TTC549 (cell line): ENCODE results near the gene DMAC2L.
"Not testable (repeated sequence)": the region's sequence is repeated elsewhere in the genome, so short reads cannot be mapped to it uniquely, and the experiment has no call there.

Source experiments
- FAIRE-seq: peaks from 2 replicates; lab custom pipeline; 2012; peaks lifted over from hg19 to GRCh38; lab: Jason Lieb, UNC

DMAC2L gene

DNA sequence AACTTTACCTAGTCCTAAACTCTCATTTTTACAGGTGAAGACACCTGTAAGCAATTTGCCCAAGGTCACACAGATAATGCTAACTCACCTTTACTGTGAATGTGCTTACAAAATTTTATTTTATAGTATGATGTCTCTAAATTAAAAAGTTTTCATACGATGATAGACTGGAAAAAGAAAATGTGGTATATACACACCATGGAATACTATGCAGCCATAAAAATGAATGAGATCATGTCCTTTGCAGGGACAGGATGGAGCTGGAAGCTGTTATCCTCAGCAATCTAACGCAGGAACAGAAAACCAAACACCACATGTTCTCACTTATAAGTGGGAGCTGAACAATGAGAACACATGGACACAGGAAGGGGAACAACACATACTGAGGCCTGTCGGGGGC lies 44.2 kb downstream of the DMAC2L start:
- not testable (repeated sequence) for FAIRE-seq

DNA sequence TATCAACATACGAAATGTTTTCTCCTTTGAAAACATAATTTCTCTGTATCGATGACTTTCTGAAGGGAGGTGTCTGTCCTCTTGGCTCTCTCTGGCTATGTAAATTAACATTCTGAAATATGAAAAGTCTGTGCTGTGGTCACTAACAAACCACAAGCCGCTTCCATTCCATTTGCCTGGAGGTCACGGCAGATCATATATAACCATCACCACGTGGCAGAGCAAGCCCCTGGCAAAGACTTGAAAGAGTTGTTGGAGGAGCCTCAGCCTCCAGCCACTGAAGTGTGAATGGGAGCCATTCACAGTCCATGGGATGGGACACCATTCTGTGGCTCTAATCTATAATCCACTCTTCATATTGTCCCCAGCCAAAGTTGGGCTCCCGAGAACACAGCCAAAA lies 45.0 kb downstream of the DMAC2L start:
- no peak for FAIRE-seq

DNA sequence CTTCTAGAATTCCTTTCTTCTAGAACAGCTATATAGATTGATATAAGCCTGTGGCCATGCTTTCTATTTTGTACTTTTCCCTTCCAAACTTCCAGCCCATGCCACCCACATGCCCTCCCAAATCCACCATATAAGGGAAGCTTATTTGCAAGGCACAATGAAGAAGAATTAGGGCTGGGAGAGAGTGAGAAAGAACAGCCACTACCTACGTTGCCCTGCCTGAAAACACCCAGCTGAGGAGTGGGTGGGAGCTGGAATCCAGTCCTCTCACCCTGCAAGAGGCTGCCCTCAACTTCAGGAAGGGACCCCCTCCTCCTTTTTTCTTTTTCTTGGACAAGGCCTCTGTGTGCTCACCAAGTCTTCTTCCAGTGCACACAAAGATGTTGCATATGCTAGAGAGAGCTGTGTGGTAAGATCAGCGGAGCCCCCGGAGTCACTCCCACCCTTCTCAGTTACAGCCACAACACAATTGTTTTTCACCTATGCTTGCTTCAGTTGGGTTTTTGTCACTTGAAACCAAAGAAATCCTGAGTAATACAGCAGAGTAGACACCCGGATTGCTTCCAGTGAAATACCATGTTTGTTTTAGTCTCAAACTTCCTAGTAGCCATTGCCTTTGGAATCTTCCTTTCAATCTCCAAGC lies 45.8 kb downstream of the DMAC2L start:
- FAIRE-seq: no peak

DNA sequence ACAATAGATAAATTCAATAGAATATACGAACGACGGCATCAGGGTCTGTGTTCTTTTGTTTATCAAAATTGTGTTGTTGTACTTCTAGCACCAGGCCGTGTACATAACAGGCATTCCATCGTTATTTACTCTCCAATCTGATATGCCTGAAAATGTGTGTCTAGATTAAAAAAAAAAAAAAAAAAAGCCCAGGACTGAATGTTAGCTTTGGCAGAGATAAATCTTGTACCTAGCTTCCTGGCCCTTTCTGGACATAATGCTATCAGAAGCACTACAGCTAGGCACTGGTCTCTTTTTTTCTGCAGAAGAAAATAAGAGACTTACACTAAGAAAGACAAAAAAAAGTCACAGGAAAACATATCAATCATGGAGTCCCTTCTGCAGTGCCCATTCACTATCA lies 47.5 kb downstream of the DMAC2L start:
- FAIRE-seq: no peak

DNA sequence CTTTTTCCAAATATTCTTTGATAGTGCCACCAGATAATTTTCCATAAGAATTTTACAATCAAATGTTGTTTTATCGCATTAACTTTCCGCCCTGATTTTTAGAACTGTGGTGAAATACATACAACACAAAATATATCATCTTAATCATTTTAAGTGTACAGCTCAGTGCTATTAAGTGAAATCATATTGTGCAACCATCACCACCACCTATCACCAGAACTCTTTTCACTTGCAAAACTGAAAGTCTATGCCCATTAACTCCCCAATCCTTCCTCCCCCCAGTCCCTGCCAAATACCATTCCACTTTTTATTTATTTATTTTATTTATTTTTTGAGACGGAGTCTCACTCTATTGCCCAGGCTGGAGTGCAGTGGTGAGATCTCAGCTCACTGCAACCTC lies 48.0 kb downstream of the DMAC2L start:
- no peak for FAIRE-seq

DNA sequence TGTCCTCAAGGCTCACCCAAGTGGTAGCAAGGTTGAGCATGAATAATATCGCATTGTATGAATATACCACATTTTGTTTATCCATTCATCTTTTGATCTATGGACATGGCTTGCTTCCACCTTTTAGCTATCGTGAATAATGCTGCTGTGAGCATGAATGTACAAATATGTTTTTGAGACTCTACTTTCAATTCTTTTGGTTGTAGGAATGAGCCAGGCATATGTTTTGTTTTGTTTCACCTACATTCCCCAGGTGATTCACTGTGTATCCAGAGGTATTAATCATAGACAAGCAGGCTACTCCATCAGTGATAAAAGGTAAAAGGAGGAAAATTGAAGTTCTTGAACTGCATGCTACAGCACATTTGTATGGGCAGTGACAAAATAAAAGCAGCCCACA lies 48.7 kb downstream of the DMAC2L start:
- no peak for FAIRE-seq

DNA sequence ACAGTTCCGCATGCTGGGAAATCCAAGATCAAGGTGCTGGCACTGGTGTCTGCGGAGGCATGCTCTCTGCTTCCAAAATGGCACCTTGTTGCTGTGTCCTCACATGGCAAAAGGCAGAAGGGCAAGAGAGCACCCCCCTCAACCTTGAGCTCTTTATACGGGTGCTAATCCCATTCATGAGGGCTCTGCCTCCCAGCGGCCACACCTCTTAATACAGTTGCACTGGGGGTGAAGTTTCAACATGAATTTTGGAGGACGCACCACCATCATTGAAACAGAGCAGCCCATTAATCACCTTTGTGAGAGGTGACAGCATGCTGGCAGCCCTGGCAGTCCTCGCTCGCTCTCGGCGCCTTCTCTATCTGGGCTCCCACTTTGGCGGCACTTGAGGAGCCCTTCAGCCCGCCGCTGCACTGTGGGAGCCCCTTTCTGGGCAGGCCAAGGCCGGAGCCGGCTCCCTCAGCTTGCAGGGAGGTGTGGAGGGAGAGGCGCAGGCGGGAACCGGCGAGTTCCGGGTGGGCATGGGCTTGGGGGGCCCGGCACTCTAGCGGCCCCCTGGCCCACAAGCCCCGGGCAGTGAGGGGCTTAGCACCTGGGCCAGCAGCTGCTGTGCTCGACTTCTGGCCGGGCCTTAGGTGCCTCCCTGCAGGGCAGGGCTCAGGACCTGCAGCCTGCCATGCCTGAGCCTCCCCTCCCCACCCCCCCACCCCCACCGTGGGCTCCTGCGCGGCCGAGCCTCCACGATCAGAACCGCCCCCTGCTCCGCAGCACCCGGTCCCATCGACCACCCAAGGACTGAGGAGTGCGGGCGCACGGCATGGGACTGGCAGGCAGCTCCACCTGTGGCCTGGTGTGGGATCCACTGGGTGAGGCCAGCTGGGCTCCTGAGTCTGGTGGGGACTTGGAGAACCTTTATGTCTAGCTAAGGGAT lies 49.6 kb downstream of the DMAC2L start:
- not testable (repeated sequence) for FAIRE-seq

DNA sequence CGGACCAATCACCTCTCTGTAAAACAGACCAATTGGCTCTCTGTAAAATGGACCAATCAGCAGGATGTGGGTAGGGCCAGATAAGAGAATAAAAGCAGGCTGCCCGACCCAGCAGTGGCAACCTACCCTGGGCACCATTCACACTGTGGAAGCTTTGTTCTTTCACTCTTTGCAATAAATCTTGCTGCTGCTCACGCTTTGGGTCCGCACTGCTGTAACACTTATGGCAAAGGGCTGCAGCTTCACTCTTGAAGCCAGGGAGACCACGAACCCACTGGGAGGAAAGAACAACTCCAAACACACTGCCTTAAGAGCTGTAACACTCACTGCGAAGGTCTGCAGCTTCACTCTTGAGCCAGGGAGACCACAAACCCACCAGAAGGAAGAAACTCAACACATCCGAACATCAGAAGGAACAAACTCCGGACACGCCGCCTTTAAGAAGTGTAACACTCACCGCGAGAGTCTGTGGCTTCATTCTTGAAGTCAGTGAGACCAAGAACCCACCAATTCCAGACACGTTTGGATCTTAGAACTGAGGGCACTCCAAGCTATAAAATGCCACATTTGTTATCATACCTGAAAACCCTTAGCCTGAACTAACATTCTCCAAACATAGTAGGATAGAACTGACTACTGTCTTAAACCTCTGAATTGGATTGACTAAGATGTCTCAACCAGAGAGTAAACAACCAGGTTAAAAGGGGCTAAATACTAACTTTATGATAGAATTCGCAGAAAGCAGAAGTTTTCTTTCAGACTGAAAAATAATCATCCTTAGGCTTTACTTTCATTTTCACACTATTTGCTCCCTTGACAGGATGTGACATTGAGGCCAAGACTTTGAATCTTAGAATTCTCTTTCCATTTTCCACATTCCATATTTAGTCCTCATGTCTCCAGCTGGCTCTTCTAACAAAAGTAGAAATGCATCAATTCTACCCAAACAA lies 50.9 kb downstream of the DMAC2L start:
- FAIRE-seq: no peak

DNA sequence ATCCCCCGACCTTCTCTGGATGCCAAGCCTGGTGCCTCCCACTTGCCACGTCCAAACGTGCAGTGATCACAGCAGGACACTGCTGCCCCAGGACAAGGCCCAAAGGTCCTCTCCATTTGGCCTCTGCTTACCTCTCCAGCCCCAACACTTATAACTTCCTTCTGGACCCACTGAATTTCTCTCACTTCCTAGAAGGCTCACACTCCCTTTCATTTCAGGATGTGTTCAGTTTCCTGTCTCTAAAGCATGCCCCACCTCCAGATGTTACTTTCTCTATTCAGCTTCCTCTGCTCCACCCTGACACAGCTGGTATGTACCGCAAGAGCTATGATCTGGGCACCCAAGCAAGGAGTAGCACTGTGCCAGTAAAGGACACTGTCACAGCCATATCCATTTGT lies 51.6 kb downstream of the DMAC2L start:
- no peak for FAIRE-seq

DNA sequence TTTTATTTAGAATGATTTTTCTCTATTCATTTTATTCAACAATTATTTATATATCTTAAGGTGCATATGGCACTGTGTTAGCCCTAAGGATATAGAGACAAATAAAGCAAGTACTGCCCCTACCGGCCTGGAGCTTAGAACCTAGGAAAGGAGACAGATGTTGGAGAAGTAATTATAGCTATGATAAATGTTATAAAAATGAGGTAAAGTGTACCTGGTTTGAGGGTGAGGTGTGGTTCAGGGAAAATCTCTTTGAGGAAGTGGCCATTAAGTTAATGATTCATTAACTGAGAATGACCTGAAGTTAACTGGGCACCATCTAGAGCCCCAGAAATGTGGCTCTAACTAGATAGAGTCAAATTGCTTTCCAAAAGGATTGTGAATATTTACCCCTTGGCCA lies 52.7 kb downstream of the DMAC2L start:
- FAIRE-seq: no peak

DNA sequence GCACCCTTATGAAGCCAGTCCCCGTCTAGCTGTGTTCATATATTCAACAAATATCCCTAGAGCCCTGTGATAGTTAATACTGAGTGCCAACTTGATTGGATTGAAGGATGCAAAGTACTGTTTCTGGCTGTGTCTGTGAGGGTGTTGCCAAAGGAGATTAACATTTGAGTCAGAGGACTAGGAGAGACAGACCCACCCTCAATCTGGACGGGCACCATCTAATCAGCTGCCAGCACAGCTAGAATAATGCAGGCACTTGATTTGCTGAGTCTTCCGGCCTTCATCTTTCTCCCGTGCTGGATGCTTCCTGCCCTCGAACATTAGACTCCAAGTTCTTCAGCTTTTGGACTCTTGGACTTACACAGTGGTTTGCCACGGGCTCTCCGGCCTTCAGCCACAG lies 53.4 kb downstream of the DMAC2L start:
- not testable (repeated sequence) for FAIRE-seq

DNA sequence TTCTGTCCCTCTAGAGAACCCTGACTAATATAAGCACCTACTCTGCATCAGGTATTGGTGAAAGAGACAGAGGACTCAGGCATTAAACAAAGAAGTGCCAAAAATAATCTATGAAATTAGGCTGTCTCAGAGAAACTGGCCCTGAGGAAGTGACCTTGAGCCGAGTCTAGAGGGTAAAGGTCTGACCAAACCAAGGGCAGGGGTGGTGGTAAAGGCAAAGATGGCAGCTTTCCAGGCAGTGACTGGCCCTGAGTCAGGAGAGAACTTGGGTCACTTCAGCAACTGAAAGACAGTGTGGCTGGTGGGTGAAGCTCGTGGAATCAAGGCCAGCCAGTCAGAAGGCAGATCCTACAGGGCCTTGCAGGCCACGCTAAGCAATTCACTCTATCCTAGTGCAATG lies 54.0 kb downstream of the DMAC2L start:
- no peak for FAIRE-seq

DNA sequence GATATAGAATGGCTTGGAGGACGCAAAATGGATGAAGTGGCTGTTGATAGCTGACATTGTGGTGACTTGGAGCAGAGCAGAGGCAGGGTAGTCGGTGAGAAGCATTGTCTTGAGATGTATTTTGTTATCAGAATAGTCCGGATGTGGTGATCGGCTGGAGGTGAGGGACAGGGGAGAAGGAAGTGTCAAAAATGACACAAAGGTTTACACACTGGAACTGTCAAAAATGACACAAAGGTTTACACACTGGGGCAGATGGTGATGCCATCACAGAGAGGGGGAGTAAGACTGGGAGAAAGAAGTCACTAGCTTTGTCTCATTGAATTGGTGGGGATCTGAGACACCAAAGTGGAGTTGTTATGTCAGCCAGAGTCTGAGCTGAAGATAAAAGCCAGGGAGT lies 54.5 kb downstream of the DMAC2L start:
- FAIRE-seq: no peak

DNA sequence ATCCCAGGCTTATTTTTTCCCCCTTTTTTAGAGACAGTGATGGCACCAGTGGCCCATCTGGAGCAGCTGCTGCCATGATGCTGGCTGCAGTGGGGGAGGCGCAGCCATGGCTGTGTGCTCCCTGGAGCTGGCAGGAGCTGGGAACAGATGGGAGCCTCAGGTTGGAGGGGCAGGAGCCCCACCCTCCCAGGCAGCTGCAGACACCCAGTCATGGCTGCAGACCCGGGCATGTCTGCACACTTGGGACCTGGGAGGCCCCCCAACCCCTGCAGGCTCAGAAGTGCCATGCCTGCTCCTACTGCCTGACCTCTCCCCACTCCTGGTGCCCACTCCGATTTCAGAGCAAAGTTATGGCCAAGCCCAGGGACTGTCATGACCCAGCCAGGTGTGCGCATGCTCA lies 59.4 kb downstream of the DMAC2L start:
- no peak for FAIRE-seq

DNA sequence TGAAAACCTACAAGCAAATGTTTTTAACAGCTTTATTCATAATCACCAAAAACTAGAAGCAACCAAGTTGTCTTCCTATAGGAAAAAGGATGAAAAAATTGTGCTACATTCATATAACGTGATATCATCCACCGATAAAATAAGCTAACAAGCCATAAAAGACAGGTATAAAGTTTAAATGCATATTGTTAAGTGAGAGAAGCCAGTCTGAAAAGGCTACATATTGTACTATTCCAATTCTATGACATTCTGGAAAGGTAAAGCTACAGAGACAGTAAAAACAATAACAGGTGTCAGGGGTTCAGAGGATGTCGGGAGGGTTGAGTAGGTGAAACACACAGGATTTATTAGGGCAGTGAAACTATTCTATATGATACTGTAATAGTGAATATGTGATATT lies 61.8 kb downstream of the DMAC2L start:
- FAIRE-seq: no peak

DNA sequence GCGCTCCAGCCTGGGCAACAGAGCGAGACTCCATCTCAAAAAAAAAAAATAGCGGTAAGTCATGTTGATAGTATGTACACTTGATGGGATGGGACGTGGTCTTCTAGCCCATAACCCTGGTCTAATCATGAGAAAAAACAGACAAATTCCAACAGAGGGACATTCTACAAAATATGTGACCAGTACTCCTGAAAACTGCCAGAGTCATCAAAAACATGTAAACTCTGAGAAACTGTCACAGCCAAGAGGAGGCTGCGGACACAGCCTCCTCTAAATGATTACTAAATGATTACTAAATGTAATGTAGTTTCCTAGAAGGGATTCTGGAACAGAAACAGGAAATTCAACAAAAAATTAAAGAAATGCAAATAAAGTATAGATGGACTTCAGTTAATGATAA lies 63.6 kb downstream of the DMAC2L start:
- FAIRE-seq: no peak
